ENCODE measurements around the gene SLC30A2. TPM values are rescaled to one million over a fixed set of nuclear protein-coding genes. Genes with fewer than 3 reads are reported as not detected.

Gene SLC30A2
- total and polyA plus RNA-seq, 4 donors, result under 0.01 to 0.12 (median 0.05) TPM; not detected in 1

DNA sequence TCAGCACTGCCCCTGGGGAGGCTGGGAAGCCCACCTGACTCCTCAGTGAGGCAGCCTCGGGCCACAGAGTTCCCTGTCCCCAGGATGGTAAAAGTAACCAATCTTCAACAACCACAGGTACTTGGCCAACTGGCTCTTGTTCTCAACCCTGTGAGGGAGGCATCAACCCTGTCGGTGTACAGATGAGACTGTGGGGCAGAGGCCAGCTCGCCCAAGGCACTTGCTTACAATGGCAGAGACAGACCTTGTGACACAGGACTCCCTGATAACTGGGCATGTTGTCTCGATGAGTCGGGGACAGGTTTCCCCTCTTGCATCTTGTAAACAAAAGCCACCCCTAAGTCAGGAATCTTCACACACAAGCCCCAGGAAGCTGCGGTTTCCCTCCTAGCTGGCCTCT lies 8.0 kb downstream of the SLC30A2 start:
- no peak overlapping the region for H3K27ac ChIP-seq (ENCODE audit: low read depth in 1 of 2, low read length in 2 of 2)

More for the DNA sequence above, 8.0 kb downstream of the SLC30A2 start:
- WGBS, result 81% methylated on average over 6 of the region's 6 CpGs
- H3K4me3 ChIP-seq (ENCODE audit: low read depth in 1 of 3, low read length in 3 of 3), result no peak overlapping the region
- H3K9me3 ChIP-seq (ENCODE audit: control insufficient read depth in 4 of 4, low read length in 3 of 4), result no peaks in the 10 kb centered on the region
- H3K27me3 ChIP-seq (ENCODE audit: control insufficient read depth in 4 of 4, insufficient read depth in 4 of 4, low read length in 3 of 4), result no peaks in the 10 kb centered on the region
- TF ChIP-seq FOXA2 (IDR thresholded peaks at IDR 0.05) (no peak), RXRA (IDR thresholded peaks at IDR 0.05) (no peak), RAD21 (IDR thresholded peaks at IDR 0.05) (no peak), TAF1 (conservative IDR thresholded peaks at IDR 0.05) (no peak), HNF4A (conservative IDR thresholded peaks at IDR 0.05) (no peak), GABPA (IDR thresholded peaks at IDR 0.05 in 1 of 2, conservative IDR thresholded peaks at IDR 0.05 in 1 of 2) (no peak), JUND (IDR thresholded peaks at IDR 0.05) (no peak), HNF4G (IDR thresholded peaks at IDR 0.05) (no peak), FOXA1 (IDR thresholded peaks at IDR 0.05) (no peak), SP1 (IDR thresholded peaks at IDR 0.05) (no peak), EGR1 (IDR thresholded peaks at IDR 0.05; ENCODE audit: low read depth in 2 of 2) (no peak), YY1 (IDR thresholded peaks at IDR 0.05) (no peak)
- TF ChIP-seq, protein P1, sequence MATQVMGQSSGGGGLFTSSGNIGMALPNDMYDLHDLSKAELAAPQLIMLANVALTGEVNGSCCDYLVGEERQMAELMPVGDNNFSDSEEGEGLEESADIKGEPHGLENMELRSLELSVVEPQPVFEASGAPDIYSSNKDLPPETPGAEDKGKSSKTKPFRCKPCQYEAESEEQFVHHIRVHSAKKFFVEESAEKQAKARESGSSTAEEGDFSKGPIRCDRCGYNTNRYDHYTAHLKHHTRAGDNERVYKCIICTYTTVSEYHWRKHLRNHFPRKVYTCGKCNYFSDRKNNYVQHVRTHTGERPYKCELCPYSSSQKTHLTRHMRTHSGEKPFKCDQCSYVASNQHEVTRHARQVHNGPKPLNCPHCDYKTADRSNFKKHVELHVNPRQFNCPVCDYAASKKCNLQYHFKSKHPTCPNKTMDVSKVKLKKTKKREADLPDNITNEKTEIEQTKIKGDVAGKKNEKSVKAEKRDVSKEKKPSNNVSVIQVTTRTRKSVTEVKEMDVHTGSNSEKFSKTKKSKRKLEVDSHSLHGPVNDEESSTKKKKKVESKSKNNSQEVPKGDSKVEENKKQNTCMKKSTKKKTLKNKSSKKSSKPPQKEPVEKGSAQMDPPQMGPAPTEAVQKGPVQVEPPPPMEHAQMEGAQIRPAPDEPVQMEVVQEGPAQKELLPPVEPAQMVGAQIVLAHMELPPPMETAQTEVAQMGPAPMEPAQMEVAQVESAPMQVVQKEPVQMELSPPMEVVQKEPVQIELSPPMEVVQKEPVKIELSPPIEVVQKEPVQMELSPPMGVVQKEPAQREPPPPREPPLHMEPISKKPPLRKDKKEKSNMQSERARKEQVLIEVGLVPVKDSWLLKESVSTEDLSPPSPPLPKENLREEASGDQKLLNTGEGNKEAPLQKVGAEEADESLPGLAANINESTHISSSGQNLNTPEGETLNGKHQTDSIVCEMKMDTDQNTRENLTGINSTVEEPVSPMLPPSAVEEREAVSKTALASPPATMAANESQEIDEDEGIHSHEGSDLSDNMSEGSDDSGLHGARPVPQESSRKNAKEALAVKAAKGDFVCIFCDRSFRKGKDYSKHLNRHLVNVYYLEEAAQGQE (IDR thresholded peaks at IDR 0.05), result no peak
- TF ChIP-seq, protein P2, sequence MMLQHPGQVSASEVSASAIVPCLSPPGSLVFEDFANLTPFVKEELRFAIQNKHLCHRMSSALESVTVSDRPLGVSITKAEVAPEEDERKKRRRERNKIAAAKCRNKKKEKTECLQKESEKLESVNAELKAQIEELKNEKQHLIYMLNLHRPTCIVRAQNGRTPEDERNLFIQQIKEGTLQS (IDR thresholded peaks at IDR 0.05), result no peak
- TF ChIP-seq, protein P3, sequence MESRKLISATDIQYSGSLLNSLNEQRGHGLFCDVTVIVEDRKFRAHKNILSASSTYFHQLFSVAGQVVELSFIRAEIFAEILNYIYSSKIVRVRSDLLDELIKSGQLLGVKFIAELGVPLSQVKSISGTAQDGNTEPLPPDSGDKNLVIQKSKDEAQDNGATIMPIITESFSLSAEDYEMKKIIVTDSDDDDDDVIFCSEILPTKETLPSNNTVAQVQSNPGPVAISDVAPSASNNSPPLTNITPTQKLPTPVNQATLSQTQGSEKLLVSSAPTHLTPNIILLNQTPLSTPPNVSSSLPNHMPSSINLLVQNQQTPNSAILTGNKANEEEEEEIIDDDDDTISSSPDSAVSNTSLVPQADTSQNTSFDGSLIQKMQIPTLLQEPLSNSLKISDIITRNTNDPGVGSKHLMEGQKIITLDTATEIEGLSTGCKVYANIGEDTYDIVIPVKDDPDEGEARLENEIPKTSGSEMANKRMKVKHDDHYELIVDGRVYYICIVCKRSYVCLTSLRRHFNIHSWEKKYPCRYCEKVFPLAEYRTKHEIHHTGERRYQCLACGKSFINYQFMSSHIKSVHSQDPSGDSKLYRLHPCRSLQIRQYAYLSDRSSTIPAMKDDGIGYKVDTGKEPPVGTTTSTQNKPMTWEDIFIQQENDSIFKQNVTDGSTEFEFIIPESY (IDR thresholded peaks at IDR 0.05), result no peak
- TF ChIP-seq, protein P4, sequence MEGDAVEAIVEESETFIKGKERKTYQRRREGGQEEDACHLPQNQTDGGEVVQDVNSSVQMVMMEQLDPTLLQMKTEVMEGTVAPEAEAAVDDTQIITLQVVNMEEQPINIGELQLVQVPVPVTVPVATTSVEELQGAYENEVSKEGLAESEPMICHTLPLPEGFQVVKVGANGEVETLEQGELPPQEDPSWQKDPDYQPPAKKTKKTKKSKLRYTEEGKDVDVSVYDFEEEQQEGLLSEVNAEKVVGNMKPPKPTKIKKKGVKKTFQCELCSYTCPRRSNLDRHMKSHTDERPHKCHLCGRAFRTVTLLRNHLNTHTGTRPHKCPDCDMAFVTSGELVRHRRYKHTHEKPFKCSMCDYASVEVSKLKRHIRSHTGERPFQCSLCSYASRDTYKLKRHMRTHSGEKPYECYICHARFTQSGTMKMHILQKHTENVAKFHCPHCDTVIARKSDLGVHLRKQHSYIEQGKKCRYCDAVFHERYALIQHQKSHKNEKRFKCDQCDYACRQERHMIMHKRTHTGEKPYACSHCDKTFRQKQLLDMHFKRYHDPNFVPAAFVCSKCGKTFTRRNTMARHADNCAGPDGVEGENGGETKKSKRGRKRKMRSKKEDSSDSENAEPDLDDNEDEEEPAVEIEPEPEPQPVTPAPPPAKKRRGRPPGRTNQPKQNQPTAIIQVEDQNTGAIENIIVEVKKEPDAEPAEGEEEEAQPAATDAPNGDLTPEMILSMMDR (IDR thresholded peaks at IDR 0.05; ENCODE audit: low read depth, low read length, missing input control), result no peak
- TF ChIP-seq, protein P5, sequence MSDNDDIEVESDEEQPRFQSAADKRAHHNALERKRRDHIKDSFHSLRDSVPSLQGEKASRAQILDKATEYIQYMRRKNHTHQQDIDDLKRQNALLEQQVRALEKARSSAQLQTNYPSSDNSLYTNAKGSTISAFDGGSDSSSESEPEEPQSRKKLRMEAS (IDR thresholded peaks at IDR 0.05), result no peak
- H3K4me1 ChIP-seq (ENCODE audit: control insufficient read depth in 4 of 4, insufficient read depth in 4 of 4, low read length in 3 of 4), result peaks cover 1 to 14% (median 8%) of the 10 kb centered on the region in 4 donors
- H3K9ac ChIP-seq (ENCODE audit: low read depth in 1 of 2, low read length in 2 of 2), result no peak overlapping the region
- DNase-seq (ENCODE audit: low spot score), result no peak
- H3K36me3 ChIP-seq (ENCODE audit: control insufficient read depth in 4 of 4, insufficient read depth in 3 of 4, low read depth in 1 of 4, low read length in 3 of 4), result no peaks in the 10 kb centered on the region
